CD8-positive, alpha-beta memory T cell (primary cell): ENCODE data around the gene CNIH2. TPM values are rescaled to one million over a fixed set of nuclear protein-coding genes. Genes with fewer than 3 reads are reported as not detected.

Experiments
- CTCF ChIA-PET: fragments of 350-600 bp; sonication (Branson Sonifier 250); formaldehyde crosslinking; loops from one replicate; lab custom pipeline; 2021; ENCODE audit warnings: antibody characterized with exemption; lab: Charles Lee
- POLR2A ChIA-PET: fragments of 350-600 bp; sonication (Branson Sonifier 250); formaldehyde crosslinking; loops from one replicate; lab custom pipeline; 2021; ENCODE audit warnings: antibody characterized with exemption; lab: Charles Lee
- DNase-seq, 5 donors: peaks; one replicate each; pipeline versions ENCODE4 v3.0.0 to v3.0.0-alpha.2; 2020 to 2022; ENCODE audit warnings: mixed read lengths in 1 of 5
- H3K27ac ChIP-seq: one replicate; pipeline ENCODE4 v1.7.0; 2013; ENCODE audit warnings: low read depth, mild to moderate bottlenecking, low read length, moderate library complexity
- H3K27me3 ChIP-seq: 2 replicates; pipeline ENCODE4 v1.7.0; 2013; ENCODE audit warnings: low read length, mild to moderate bottlenecking; ENCODE audit not compliant: insufficient read depth, poor library complexity, severe bottlenecking
- H3K36me3 ChIP-seq: 2 replicates; pipeline ENCODE4 v1.7.0; 2013; ENCODE audit warnings: mild to moderate bottlenecking, low read length, moderate library complexity; ENCODE audit not compliant: insufficient read depth
- H3K4me1 ChIP-seq: 2 replicates; pipeline ENCODE4 v1.7.0; 2013; ENCODE audit warnings: mild to moderate bottlenecking, low read length, moderate library complexity; ENCODE audit not compliant: insufficient read depth
- H3K4me3 ChIP-seq: 2 replicates; pipeline ENCODE4 v1.7.0; 2013; ENCODE audit warnings: mild to moderate bottlenecking, low read length
- H3K9me3 ChIP-seq: 2 replicates; pipeline ENCODE4 v1.7.0; 2013; ENCODE audit warnings: mild to moderate bottlenecking, low read length
- H3K27ac Mint-ChIP-seq, 8 donors: one replicate each; pipeline ENCODE4 v1.8.0; 2020 to 2021; ENCODE audit warnings: mixed read lengths in 8 of 8, mild to moderate bottlenecking in 6 of 8, inconsistent platforms in 3 of 8, moderate library complexity in 3 of 8
- H3K27me3 Mint-ChIP-seq, 2 donors: one replicate each; pipeline ENCODE4 v1.8.0; 2020 to 2021; ENCODE audit warnings: mixed read lengths in 2 of 2, mild to moderate bottlenecking in 1 of 2, moderate library complexity in 1 of 2
- H3K36me3 Mint-ChIP-seq, 3 donors: one replicate each; pipeline ENCODE4 v1.8.0; 2020 to 2021; ENCODE audit warnings: mixed read lengths in 3 of 3, inconsistent platforms in 1 of 3, mild to moderate bottlenecking in 1 of 3
- H3K4me1 Mint-ChIP-seq, 3 donors: one replicate each; pipeline ENCODE4 v1.8.0; 2020 to 2021; ENCODE audit warnings: mixed read lengths in 3 of 3, inconsistent platforms in 1 of 3, mild to moderate bottlenecking in 1 of 3
- H3K4me3 Mint-ChIP-seq, 7 donors: one replicate each; pipeline ENCODE4 v1.8.0; 2020 to 2021; ENCODE audit warnings: mixed read lengths in 7 of 7, mild to moderate bottlenecking in 6 of 7, moderate library complexity in 4 of 7, inconsistent platforms in 2 of 7
- H3K9me3 Mint-ChIP-seq, 5 donors: one replicate each; pipeline ENCODE4 v1.8.0; 2020 to 2022; ENCODE audit warnings: mixed read lengths in 5 of 5, mild to moderate bottlenecking in 3 of 5, moderate library complexity in 2 of 5, inconsistent platforms in 1 of 5
- polyA plus RNA-seq: library from polyadenylated mRNA; unstranded; fragments of 300-500 nt; fragmentation: Illumina TruSeq; gene quantifications from one replicate; pipeline ENCODE4 v1.2.3, GENCODE V29; 2021
- total RNA-seq, 2 experiments: library from RNA; stranded (reverse); gene quantifications; one replicate each; pipeline ENCODE4 v1.2.3, GENCODE V29; 2021

Gene CNIH2
- total and polyA plus RNA-seq, 3 experiments from 2014 or later, result 2.7 to 2.8 TPM; not detected in 1

DNA sequence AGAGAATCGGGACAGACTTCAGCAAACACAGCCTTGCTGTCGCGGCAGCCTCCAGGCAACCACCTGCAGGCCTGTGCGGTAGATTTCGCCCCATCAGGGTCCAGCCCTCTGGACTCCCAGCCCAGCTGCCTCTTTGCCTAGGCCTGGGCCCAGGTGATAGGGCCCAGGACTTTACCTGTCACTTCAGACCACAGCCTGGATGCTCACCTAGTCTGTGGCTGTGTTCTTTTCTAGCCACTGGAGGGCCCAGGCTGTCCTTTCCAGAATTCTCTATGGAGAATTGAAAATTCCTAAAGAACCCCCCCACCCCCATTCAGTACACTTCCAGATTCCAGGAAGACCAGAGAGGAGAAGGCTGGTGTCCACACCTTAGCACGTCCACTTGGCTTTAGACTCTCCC is 40.1 kb upstream of the CNIH2 start:
- Histone ChIP-seq H3K9me3 (no peaks in the 10 kb centered on the region), H3K27me3 (no peaks in the 10 kb centered on the region), H3K4me1 (no peaks in the 10 kb centered on the region), H3K27ac (no peak overlapping the region), H3K4me3 (no peak overlapping the region), H3K36me3 (peaks cover 65% of the 10 kb centered on the region)
- peaks cover 5 to 92% (median 20%) of the 10 kb centered on the region in 3 donors for H3K36me3 Mint-ChIP-seq
- H3K27ac Mint-ChIP-seq, result peak overlapping the region in 3 of 8 donors; percentile 61 to 84 (median 68)
- H3K4me1 Mint-ChIP-seq, result no peaks in the 10 kb centered on the region
- no peak overlapping the region for H3K4me3 Mint-ChIP-seq
- CTCF ChIA-PET, result interaction anchor here (1.8 kb wide), 1 partner anchor 15 kb away, joined by 8 read pairs; no protein-coding TSS in a partner anchor
- POLR2A ChIA-PET, result no interaction called here
- no peak for DNase-seq
- no peaks in the 10 kb centered on the region for H3K27me3 Mint-ChIP-seq
- H3K9me3 Mint-ChIP-seq, result no peaks in the 10 kb centered on the region

DNA sequence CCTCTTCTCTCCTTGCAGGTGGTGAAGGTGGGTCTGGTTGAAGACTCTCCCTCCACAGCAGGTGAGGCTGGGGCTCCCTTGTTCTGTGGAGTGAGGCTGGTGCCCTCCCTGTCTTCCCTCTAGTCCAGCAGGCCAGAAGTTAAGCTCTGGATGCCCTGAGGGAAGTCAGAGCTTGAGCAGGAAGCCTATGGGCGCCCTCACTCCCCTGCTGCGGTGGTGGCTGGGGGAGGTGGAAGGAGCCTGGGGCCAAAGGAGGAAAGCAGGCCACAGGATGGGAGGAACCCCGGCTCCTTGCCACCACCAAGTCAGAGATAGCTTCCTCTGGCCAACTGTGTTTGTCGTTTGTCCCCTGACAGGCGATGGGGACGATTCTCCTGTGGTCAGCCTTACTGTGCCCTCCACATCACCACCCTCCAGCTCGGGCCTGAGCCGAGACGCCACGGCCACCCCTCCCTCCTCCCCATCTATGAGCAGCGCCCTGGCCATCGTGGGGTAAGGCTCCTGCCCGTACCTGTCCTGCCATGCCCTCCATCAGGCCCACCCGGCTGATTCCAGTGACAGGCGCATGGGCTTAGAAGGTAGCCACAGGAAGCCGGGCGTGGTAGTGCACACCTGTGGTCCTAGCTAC is 39.1 kb upstream of the CNIH2 start:
- H3K4me3 Mint-ChIP-seq, result no peak overlapping the region
- Histone ChIP-seq H3K4me1 (no peaks in the 10 kb centered on the region), H3K36me3 (peaks cover 55% of the 10 kb centered on the region), H3K27ac (no peak overlapping the region), H3K9me3 (no peaks in the 10 kb centered on the region), H3K4me3 (no peak overlapping the region), H3K27me3 (no peaks in the 10 kb centered on the region)
- no peaks in the 10 kb centered on the region for H3K9me3 Mint-ChIP-seq
- peak overlapping the region in 2 of 8 donors; percentile 17 to 78 for H3K27ac Mint-ChIP-seq
- H3K27me3 Mint-ChIP-seq, result no peaks in the 10 kb centered on the region
- ChIA-PET POLR2A (interaction anchor here (0.7 kb wide), 1 partner anchor 31 kb away, joined by 3 read pairs; no protein-coding TSS in a partner anchor), CTCF (interaction anchor here (0.6 to 1.8 kb wide), 4 partner anchors 12 to 74 kb away, joined by 3 to 8 read pairs (median 4); no protein-coding TSS in a partner anchor)
- peaks cover 5 to 89% (median 18%) of the 10 kb centered on the region in 3 donors for H3K36me3 Mint-ChIP-seq
- DNase-seq, result no peak
- no peaks in the 10 kb centered on the region for H3K4me1 Mint-ChIP-seq

DNA sequence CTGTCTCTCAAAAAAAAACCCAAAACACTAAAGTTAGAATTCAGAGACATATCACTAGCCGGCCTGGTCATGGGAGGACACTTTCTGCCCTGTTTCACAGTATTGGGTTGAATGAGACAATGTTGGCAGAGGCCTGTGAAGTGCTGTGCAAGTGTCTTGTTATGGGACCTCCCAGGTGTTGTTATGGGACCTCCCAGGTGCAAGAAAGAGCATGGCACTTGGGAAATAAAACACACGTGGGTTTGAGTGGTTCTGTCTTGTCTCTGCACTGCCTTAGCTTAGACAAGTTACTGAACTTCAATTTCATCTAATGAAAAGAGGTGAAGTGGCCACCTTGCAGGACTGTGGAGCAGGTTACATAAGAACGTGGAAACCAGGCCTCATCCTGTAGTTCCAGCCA is 38.5 kb upstream of the CNIH2 start:
- ChIA-PET CTCF (interaction anchor here (1.0 to 1.3 kb wide), 2 partner anchors 11 to 43 kb away, joined by 3 to 4 read pairs; no protein-coding TSS in a partner anchor), POLR2A (interaction anchor here (0.7 kb wide), 1 partner anchor 32 kb away, joined by 3 read pairs; no protein-coding TSS in a partner anchor)
- H3K27ac ChIP-seq, result no peak overlapping the region
- peaks cover 49% of the 10 kb centered on the region for H3K36me3 ChIP-seq
- no peaks in the 10 kb centered on the region for H3K9me3 Mint-ChIP-seq
- no peak overlapping the region for H3K4me3 ChIP-seq
- H3K4me3 Mint-ChIP-seq, result no peak overlapping the region
- H3K4me1 ChIP-seq, result no peaks in the 10 kb centered on the region
- no peaks in the 10 kb centered on the region for H3K4me1 Mint-ChIP-seq
- H3K27me3 Mint-ChIP-seq, result no peaks in the 10 kb centered on the region
- peak overlapping the region in 3 of 8 donors; percentile 11 to 78 (median 50) for H3K27ac Mint-ChIP-seq
- H3K9me3 ChIP-seq, result no peaks in the 10 kb centered on the region
- no peak for DNase-seq
- H3K36me3 Mint-ChIP-seq, result peaks cover 5 to 89% (median 18%) of the 10 kb centered on the region in 3 donors
- no peaks in the 10 kb centered on the region for H3K27me3 ChIP-seq

DNA sequence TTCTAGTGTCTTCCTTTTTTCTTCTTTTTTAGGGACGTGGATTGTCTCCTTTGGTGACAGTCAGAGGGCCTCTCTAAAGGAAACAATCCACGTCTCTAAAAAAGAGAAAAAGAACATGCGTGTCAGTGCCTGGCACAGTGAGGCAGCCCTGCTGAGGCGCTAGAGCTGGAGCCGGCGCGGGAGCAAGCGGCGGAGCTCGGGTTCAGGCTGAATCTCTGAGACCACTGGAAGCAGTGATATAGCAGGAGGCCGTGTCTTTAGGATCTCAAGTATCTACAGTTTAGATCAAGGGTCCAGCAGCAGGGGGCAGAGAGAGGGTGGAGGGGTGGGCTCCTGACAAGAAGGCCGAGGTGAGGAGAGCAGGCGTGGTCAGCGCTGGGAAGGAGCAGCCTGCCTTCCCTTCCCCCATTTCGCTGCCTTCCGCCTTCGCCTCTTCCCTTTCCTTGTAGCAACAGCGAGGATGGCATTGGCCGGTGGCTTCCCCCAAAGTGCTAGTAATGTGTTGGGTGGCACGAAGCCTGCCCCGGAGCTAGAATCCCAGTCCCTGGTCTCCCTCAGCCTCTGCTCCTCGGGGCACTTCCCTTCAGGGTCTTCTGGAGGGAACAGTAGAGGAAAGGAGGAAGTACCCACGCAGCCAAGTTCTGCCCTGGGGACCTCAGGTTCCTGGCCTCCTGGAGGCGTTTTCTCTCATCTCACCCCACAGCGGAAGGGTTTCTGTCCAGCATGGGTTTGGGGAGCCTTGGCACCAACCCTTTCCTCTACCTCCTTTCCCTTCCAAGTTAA is 37.8 kb upstream of the CNIH2 start:
- no peak overlapping the region for H3K4me3 ChIP-seq
- Mint-ChIP-seq H3K4me3 (no peak overlapping the region), H3K27me3 (no peaks in the 10 kb centered on the region), H3K9me3 (no peaks in the 10 kb centered on the region), H3K4me1 (no peaks in the 10 kb centered on the region), H3K27ac (peak overlapping the region in 3 of 8 donors; percentile 11 to 48 (median 27)), H3K36me3 (peaks cover 5 to 89% (median 15%) of the 10 kb centered on the region in 3 donors)
- H3K27ac ChIP-seq, result no peak overlapping the region
- POLR2A ChIA-PET, result interaction anchor here (0.7 kb wide), 1 partner anchor 32 kb away, joined by 3 read pairs; no protein-coding TSS in a partner anchor
- peaks cover 49% of the 10 kb centered on the region for H3K36me3 ChIP-seq
- no peaks in the 10 kb centered on the region for H3K4me1 ChIP-seq
- H3K27me3 ChIP-seq, result no peaks in the 10 kb centered on the region
- DNase-seq, result no peak
- CTCF ChIA-PET, result interaction anchor here (0.8 to 1.0 kb wide), 2 partner anchors 10 to 146 kb away, joined by 3 to 4 read pairs; no protein-coding TSS in a partner anchor
- H3K9me3 ChIP-seq, result no peaks in the 10 kb centered on the region

GRCh38 chr11:66240781-66241136 is 37.2 kb upstream of the CNIH2 start:
- H3K9me3 ChIP-seq, result no peaks in the 10 kb centered on the region
- no peak overlapping the region for H3K4me3 ChIP-seq
- H3K27ac Mint-ChIP-seq, result peak overlapping the region in 1 of 8 donors; percentile 27
- no peak overlapping the region for H3K27ac ChIP-seq
- DNase-seq, result no peak
- no peaks in the 10 kb centered on the region for H3K4me1 ChIP-seq
- H3K36me3 ChIP-seq, result peaks cover 45% of the 10 kb centered on the region
- no peaks in the 10 kb centered on the region for H3K27me3 Mint-ChIP-seq
- CTCF ChIA-PET, result interaction anchor here (0.8 kb wide), 1 partner anchor 145 kb away, joined by 4 read pairs; no protein-coding TSS in a partner anchor
- H3K27me3 ChIP-seq, result no peaks in the 10 kb centered on the region
- no peaks in the 10 kb centered on the region for H3K9me3 Mint-ChIP-seq
- POLR2A ChIA-PET, result no interaction called here
- no peak overlapping the region for H3K4me3 Mint-ChIP-seq
- no peaks in the 10 kb centered on the region for H3K4me1 Mint-ChIP-seq
- H3K36me3 Mint-ChIP-seq, result peaks cover 0 to 84% (median 9%) of the 10 kb centered on the region in 3 donors

DNA sequence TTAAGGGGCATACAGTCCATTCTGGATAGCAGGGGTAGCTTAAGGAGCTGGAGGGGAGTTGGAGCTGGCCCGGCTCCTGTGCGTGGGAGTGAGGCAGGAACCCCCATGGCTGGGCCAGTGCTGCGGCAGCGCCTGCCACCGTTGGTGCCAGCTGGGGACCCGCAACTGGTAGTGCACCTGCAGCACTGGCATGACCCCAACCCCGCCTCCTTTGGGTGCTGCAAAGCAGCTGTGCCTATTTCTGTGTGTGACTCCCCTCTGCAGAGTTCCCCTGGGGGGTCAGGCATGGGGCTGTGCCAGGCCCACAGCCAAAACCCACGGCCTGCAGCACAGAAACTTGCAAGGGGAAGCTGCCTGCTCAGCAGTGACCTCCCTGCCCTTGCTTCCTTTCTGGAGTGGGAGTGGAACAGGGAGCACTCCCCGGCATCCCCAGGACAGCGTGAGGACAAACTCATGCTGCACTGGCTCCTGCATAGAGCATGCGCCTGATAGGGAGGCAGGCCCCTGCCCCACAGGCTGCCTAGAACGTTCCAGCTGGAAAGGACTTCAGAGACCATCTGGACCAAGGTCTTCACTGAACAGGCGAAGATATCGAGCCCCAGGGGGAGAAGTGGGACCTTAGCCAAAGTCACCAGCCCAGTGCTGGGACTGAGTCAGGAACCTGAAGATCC is 35.7 kb upstream of the CNIH2 start:
- Histone ChIP-seq H3K4me1 (no peaks in the 10 kb centered on the region), H3K27ac (no peak overlapping the region), H3K27me3 (no peaks in the 10 kb centered on the region), H3K36me3 (peaks cover 37% of the 10 kb centered on the region), H3K9me3 (no peaks in the 10 kb centered on the region), H3K4me3 (no peak overlapping the region)
- ChIA-PET POLR2A (no interaction called here), CTCF (no interaction called here)
- peak overlapping the region in 1 of 7 donors; percentile 65 for H3K4me3 Mint-ChIP-seq
- no peaks in the 10 kb centered on the region for H3K4me1 Mint-ChIP-seq
- H3K36me3 Mint-ChIP-seq, result peaks cover 0 to 87% (median 7%) of the 10 kb centered on the region in 3 donors
- H3K27ac Mint-ChIP-seq, result peak overlapping the region in 3 of 8 donors; percentile 27 to 83 (median 42)
- no peak for DNase-seq
- no peaks in the 10 kb centered on the region for H3K27me3 Mint-ChIP-seq
- H3K9me3 Mint-ChIP-seq, result no peaks in the 10 kb centered on the region

DNA sequence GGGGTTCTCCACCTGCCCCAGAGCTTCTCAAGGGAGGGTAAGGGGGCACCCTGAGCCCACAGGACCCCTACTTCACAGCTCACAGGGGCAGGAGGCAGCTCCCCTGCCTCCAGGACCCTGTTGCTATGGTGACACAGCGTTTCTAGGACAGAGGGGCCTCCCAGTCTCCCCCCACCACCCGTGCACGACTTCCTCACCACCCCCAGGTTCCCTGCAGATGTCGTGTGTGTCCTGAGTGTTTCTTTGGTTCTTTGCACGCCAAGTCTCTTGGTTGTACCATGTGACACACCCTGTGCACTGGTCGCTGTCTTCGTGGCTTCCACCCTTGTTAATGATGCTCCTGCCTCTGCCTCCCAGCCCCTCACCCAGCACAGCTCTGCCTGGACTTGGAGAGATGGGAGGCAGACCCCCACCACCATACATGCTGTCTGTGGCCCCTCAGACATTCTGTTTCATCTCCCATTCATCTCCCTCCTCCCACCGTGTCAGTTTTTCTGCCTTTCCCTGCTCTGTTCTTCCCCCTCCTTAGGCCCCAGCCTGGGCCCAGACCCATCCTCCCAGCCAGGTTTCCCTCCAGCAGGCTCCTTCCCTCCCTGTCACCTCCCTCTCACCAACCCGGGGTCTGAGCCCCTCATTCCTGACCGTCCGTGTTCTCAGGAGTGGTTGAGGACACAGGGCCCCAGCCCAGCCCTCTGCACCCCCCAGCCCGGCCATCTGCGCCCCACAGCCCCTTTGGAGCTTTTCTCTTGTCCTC is 34.0 kb upstream of the CNIH2 start:
- H3K36me3 ChIP-seq, result peaks cover 27% of the 10 kb centered on the region

More for the DNA sequence above, 34.0 kb upstream of the CNIH2 start:
- no peak overlapping the region for H3K4me3 Mint-ChIP-seq
- Histone ChIP-seq H3K9me3 (no peaks in the 10 kb centered on the region), H3K4me3 (no peak overlapping the region), H3K27me3 (no peaks in the 10 kb centered on the region), H3K4me1 (no peaks in the 10 kb centered on the region), H3K27ac (no peak overlapping the region)
- DNase-seq, result no peak
- H3K27ac Mint-ChIP-seq, result peak overlapping the region in 6 of 8 donors; percentile 20 to 92 (median 62)
- ChIA-PET POLR2A (interaction anchor here (0.5 kb wide), 1 partner anchor 451 kb away, joined by 4 read pairs; no protein-coding TSS in a partner anchor), CTCF (no interaction called here)
- H3K9me3 Mint-ChIP-seq, result no peaks in the 10 kb centered on the region
- H3K27me3 Mint-ChIP-seq, result no peaks in the 10 kb centered on the region
- no peaks in the 10 kb centered on the region for H3K4me1 Mint-ChIP-seq
- H3K36me3 Mint-ChIP-seq, result peaks cover 0 to 81% (median 5%) of the 10 kb centered on the region in 3 donors
